ENCODE data around the gene ADAMTS19.

Gene ADAMTS19

DNA sequence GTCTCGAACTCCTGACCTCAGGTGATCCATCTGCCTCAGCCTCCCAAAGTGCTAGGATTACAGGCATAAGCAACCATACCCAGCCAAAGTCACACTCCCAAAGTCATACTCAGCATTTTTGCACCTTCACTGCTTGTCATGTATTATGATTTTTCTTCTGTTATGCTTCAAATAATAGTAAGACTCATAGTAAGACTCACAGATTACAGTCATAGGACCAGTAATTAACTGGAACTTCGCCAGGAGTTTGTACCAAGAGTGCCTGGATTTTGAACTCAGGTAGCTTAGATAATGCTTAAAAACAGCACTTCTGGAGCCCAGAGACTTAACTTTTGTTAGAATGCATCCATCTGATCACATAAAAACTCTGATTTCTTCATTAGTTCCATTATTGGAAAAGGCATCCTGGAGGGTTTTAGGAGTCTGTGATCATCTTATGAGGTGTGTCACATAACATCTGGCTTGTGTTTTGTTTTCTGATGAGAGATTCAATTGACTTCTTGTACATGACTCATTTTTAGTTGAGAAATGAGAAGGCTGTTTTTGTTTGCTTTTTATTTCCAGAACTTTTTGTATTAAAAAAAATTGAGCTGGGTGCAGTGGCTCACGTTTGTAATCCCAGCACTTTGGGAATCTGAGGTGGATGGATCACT is 131.5 kb downstream of the ADAMTS19 start:
- TF ChIP-seq GATA3 (IDR thresholded peaks at IDR 0.05; ENCODE audit: low read depth, low read length) = no peak

DNA sequence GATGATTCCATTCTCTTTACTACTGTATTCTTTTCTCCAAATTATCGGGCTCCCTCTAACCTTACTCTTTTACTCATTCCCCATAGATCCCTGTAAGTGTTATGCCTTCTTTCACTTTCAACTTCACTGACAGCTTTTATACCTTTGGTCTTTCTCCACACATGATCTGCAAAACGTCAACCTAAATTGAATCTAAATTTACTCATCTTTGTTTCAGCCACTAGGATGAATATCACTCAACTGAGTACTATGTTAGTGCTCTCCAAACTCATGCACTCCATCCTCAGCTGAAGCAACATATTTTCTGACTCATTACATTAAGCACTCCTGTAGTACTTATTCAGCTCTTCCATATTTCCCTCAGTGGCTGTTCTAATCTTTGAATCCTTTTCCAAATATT is 133.4 kb downstream of the ADAMTS19 start:
- TF ChIP-seq GATA2 (IDR thresholded peaks at IDR 0.05; ENCODE audit: low read depth, low read length) = no peak
- no peak for TF ChIP-seq GATA3 (IDR thresholded peaks at IDR 0.05; ENCODE audit: low read depth, low read length)

DNA sequence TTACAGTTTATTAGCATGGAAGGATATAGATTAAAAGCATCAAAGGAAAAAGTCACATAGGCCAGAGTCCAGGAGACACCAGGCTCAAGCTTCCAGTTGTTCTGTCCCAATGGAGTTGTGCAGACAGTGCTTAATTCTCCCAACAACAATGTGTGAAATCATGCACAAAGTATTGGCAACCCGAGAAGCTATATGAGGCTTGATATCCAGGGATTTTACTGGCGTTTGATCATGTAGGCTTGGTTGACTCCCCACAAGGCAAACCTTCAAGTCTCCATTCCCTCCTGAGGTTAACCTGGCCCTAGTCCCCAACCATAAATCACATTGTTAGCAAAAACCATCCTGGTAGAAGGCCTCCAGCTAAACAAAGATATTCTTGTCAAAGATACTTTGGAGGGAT is 141.5 kb downstream of the ADAMTS19 start:
- no peak for TF ChIP-seq GATA3 (IDR thresholded peaks at IDR 0.05; ENCODE audit: low read depth, low read length)

DNA sequence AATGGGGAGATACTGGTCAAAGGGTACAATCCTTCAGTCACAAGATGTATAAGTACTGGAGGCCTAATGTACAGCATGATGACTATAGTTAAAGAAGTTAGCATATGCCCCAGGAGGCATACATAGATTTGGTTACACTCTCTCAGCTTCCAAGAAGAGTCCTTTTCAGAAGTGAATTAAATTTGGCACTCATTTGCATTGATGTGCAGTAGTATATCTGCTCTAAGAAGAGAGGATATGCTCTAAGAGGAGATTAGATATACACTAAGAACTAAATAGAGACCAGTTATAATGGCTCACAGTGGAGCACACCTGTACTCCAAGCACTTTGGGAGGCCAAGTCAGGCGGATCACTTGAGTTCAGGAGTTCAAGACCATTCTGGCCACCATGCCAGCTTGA is 148.3 kb downstream of the ADAMTS19 start:
- TF ChIP-seq GATA3 (IDR thresholded peaks at IDR 0.05; ENCODE audit: low read depth, low read length) = no peak
- TF ChIP-seq GATA2 (IDR thresholded peaks at IDR 0.05; ENCODE audit: low read depth, low read length) = no peak

DNA sequence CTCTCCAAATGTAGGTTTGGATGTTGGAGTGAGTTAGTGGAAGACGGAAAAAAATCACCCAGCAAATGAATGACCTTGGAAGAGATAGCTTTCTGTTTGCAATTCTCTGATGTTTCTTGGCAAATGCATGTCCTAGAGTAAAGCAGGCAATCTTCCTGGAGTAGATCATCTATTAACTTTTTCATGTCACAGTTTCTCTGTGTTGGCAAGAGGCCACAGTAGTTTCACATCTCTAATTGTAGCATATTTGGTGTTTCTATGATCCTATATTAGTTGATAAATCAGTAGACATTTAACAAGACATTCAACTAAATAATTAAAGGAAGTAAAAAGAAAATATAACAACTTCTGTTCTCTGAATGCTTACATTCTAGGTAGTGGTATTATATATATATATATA is 149.6 kb downstream of the ADAMTS19 start:
- TF ChIP-seq GATA3 (IDR thresholded peaks at IDR 0.05; ENCODE audit: low read depth, low read length) (no peak), GATA2 (IDR thresholded peaks at IDR 0.05; ENCODE audit: low read depth, low read length) (no peak)

DNA sequence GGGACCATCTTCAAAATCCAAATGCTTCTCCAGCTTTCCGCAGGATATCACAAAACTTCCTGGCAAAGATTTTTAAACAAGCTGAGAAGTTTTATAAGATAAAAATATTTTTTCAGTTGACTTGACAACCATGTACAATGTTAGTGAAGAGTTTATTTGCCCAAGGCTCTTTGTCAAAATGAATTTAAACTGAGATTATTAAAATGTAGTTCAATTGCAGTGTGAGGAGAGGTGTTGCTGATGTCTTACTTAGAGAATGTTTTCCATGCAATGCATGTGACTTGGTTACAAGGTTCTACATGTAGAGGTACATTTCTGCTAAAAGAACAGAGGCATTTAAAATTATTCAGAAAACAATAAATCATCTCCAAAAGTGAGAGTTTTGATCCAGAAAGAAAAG is 156.4 kb downstream of the ADAMTS19 start:
- TF ChIP-seq GATA2 (IDR thresholded peaks at IDR 0.05; ENCODE audit: low read depth, low read length) = no peak
- TF ChIP-seq GATA3 (IDR thresholded peaks at IDR 0.05; ENCODE audit: low read depth, low read length) = no peak

DNA sequence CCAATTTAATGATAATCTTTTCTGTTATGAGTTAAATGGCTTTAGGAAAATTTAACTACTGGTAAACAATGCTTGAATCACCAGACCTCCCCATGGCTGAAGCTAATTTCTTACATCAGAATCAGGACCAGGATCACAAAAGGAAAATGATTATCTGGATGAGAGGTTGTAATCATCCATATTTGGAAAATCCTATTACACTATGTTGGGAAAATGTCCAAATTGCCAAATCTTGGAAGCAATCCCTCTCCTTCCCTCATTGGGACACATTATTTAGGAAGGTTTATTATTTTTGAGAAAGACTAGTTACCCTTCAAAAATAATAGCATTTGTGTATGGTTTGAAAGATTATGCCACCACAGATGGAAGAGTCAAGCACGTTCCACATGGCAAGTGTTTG is 157.1 kb downstream of the ADAMTS19 start:
- TF ChIP-seq GATA3 (IDR thresholded peaks at IDR 0.05; ENCODE audit: low read depth, low read length) (no peak), GATA2 (IDR thresholded peaks at IDR 0.05; ENCODE audit: low read depth, low read length) (no peak)

DNA sequence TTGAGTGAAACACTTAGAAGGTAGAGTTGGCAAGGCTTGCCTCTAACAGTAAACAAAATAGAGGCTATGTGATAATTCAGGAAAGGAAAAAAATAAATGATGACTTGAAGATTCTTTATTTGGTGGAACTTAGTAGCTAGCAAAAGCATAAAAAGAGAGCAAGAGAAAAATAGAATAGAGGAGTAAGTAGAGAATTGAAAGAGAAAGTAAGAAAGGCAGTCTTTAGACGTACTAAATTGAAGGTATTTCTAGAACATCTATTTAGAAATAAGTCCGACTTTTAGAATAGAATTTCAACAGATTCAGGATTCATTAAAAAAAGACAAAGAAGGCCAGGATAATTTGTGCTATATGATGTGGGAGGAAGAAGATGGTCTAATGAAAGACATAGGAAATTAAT is 159.7 kb downstream of the ADAMTS19 start:
- TF ChIP-seq GATA2 (IDR thresholded peaks at IDR 0.05; ENCODE audit: low read depth, low read length) (no peak), GATA3 (IDR thresholded peaks at IDR 0.05; ENCODE audit: low read depth, low read length) (no peak)

DNA sequence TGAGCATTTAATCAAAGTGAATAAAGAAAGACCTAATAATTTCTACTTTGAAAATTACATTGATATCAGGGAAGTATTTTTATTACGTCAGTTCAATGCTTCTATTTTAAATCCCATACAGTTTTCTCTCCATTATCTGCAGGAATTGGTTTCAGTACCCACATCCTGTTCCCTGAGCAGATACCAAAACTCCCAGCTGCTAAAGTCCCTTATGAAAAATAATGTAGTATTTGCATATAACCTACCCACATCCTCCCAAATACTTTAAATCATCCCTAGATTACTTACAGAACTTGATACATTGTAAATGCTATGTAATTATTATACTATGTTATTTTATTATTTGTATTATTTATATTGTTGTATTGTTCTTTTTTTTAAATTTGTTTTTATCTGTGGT is 162.4 kb downstream of the ADAMTS19 start:
- TF ChIP-seq GATA3 (IDR thresholded peaks at IDR 0.05; ENCODE audit: low read depth, low read length) = no peak
- TF ChIP-seq GATA2 (IDR thresholded peaks at IDR 0.05; ENCODE audit: low read depth, low read length) = no peak

DNA sequence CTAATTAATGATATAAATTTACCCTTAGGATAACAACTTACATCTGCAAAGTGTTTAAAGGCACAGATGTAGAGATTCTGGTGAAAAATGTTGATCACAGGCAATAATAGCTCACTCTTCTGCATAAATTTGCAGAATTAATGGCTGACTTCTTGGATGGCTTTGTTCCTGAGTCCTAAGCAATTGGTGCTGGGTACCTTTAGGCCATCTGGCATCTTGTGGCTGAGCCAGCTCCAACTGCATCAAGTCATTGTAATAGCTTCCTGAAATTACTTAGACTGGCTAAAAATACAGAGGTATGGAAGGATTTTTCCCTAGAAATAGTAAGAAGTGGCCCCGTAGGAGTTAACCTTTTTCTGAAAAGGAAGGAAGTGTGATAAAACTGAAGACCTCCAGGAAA is 169.5 kb downstream of the ADAMTS19 start:
- no peak for TF ChIP-seq GATA2 (IDR thresholded peaks at IDR 0.05; ENCODE audit: low read depth, low read length)
- no peak for TF ChIP-seq GATA3 (IDR thresholded peaks at IDR 0.05; ENCODE audit: low read depth, low read length)

DNA sequence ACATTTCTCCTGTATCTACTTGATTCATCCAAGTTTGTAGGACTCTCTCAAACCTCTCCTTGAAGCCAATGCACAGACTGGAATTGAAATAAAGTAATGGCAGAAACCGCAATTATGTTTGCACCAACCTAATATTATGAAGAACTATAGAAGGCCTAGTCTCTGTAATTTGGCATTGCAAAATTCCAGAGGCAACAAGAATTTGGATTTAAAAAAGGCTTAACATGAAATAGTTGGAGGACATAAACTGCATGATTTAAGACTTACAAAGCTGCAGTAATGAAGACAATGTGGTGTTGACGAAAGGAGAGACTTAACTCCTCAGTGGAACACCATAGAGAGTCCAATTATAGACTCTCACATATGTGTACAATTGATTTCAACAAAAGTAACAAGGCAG is 170.0 kb downstream of the ADAMTS19 start:
- TF ChIP-seq GATA3 (IDR thresholded peaks at IDR 0.05; ENCODE audit: low read depth, low read length) (no peak), GATA2 (IDR thresholded peaks at IDR 0.05; ENCODE audit: low read depth, low read length) (no peak)

DNA sequence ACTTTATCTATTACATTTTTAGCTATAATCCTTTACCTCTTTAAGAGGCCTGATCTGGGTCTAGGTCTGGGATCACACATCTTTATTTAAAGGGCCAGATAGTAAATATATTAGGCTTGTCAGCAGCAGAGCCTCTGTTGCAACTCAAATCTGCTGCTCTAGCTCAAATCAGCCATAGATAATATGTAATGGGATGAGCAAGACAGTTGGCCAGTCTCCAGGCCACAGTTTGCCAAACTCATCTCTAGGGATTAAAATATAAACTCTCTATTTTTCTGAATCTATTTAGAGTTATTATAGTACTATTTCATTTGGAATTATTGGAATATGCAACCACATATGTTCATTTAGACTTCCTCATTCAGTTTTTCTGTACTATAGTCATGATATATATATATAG is 171.9 kb downstream of the ADAMTS19 start:
- TF ChIP-seq GATA2 (IDR thresholded peaks at IDR 0.05; ENCODE audit: low read depth, low read length) (no peak), GATA3 (IDR thresholded peaks at IDR 0.05; ENCODE audit: low read depth, low read length) (no peak)

DNA sequence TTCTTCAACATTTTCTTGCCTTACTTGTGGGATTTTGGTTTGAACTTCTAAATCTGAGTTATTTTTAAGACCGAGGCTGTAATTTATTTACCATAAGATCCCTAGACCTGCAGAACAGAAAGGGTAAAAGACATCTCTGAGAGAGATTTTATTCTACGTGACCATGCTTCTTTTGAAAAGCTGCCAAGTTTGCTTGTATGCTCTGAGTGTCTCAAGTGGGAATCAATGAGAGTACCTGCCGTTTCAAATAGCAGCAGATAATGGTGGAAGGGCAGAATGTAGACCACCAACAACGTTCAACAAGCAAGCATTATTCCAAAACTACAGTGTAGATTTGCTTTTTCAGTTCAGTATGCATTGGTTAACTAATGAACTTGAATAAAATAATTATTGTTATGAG is 179.2 kb downstream of the ADAMTS19 start:
- TF ChIP-seq GATA3 (IDR thresholded peaks at IDR 0.05; ENCODE audit: low read depth, low read length) (no peak), GATA2 (IDR thresholded peaks at IDR 0.05; ENCODE audit: low read depth, low read length) (no peak)

DNA sequence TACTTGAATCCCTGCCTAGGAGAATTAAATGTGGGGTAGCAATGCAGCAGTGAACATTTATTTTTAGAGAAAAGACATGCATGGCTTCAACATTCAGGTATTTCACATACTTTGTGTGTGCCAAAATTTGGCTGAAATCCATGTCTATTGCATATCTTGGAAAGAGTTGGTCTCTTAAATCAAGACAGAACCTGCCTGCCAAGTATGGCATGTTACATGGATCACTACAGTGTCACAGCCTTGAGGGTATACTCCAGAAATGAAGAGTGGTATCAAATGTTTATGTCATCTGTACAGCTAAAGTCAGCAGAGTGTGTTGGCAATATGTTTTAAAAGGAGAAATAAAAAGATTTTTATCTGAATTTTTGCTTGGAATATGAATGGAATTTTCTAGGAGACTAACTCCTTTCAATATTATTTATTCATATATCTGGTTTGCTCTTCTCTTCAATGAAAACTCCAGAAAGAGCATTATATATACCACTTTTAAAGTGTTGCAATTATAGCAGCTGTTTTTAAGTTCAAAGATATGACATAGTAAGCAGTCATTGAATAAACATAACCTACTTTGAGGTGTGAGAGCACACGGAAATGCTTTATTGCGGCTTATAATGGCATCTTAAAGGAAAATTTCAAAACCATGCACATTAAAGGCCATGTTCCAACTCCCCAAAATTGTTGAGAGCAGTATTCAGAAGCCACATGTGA is 192.4 kb downstream of the ADAMTS19 start:
- no peak for TF ChIP-seq GATA3 (IDR thresholded peaks at IDR 0.05; ENCODE audit: low read depth, low read length)
- no peak for TF ChIP-seq GATA2 (IDR thresholded peaks at IDR 0.05; ENCODE audit: low read depth, low read length)

DNA sequence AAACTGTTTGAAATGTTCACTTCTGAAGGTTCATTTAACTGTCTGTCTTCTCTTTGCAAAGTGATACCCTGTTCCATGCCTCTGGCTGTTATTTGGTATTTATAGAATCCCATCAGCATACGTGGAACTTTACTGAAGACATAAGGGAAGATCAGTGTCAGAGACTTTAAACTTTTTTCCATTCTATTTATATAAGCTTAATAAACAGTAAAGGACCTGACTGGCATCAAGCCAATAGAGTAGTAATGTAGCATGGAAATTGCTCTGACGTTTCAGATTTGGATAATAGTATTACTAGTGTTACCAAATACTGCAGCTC is 192.9 kb downstream of the ADAMTS19 start:
- TF ChIP-seq GATA2 (IDR thresholded peaks at IDR 0.05; ENCODE audit: low read depth, low read length) = no peak
- TF ChIP-seq GATA3 (IDR thresholded peaks at IDR 0.05; ENCODE audit: low read depth, low read length) = no peak

DNA sequence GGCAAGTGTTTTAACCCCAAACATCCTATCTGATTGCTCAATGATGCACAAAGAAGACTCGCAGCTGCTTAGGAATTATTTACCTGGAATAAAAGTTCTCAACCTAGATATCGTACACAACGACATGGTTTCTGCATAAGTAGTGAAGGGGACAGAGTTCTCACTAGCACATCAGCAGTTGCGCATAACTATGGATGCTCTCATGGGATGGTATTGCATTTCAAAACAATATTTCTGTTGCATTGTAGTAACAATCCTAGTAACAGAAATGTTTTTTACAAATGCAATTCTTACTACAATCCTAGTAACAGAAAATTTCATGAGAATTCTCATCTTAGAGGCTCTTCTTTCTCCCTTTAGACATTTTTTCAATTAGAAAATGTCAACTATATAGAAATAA is 193.3 kb downstream of the ADAMTS19 start:
- TF ChIP-seq GATA2 (IDR thresholded peaks at IDR 0.05; ENCODE audit: low read depth, low read length) (no peak), GATA3 (IDR thresholded peaks at IDR 0.05; ENCODE audit: low read depth, low read length) (no peak)

Data from SH-SY5Y (cell line).